ENCODE data around the gene HSPA6. TPM values are rescaled to one million over a fixed set of nuclear protein-coding genes. Genes with fewer than 3 reads are reported as not detected.
"Not testable (repeated sequence)": the region's sequence is repeated elsewhere in the genome, so short reads cannot be mapped to it uniquely, and the experiment has no call there.

The HSPA6 gene
- polyA plus RNA-seq, 1 donor (not counting 4 experiments of a cell fraction or from before 2014, with no cell fraction given) = 0.26 TPM

- dilution Hi-C loops (cut with MboI; ENCODE audit: extremely low pct_ligation_motif_present, low sequenced_read_pairs); DNase-seq (ENCODE audit: low read depth, low spot score): not testable (repeated sequence)
Observed at GRCh38 chr1:161560960-161561715, 36.8 kb downstream of the HSPA6 start.

DNA sequence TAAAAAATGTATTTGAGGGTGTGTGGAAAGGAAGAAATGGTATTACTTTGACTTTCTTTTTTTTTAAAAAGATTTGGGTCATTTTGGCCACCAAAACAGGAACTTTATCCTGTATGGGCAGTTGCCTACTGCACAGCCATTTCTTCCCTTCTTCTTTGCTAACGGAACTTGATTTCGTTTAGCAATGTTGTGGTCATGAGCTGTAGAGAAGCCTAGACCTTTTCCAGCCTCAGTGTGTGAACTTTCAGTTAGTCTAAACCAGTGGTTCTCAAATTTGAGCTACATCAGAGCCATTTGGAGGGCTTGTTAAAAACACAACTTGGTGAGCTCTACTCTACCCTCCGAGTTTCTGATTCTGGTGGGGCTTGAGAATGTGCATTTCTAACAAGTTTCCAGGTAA, 38.1 kb downstream of the HSPA6 start:
- H4K20me1 ChIP-seq (ENCODE audit: control insufficient read depth, extremely low read depth, insufficient read depth, low read length); H3K4me2 ChIP-seq (ENCODE audit: control insufficient read depth, extremely low read depth, insufficient read depth, low read depth, low read length); H3K27me3 ChIP-seq (ENCODE audit: control insufficient read depth, extremely low read depth, insufficient read depth, low read length); FAIRE-seq; H3K79me2 ChIP-seq (ENCODE audit: control insufficient read depth, insufficient read depth, low read length); H3K4me3 ChIP-seq (ENCODE audit: control insufficient read depth in 2 of 3, extremely low read depth in 1 of 3, insufficient read depth in 2 of 3, low read depth in 1 of 3, low read length in 3 of 3); H3K9ac ChIP-seq (ENCODE audit: control insufficient read depth, extremely low read depth, insufficient read depth, low read length); dilution Hi-C loops (cut with MboI; ENCODE audit: extremely low pct_ligation_motif_present, low sequenced_read_pairs); H3K27ac ChIP-seq (ENCODE audit: control insufficient read depth, insufficient read depth, low read length); H3K4me1 ChIP-seq (ENCODE audit: control insufficient read depth, extremely low read depth, insufficient read depth, low read length); H3K9me1 ChIP-seq (ENCODE audit: control insufficient read depth, extremely low read depth, insufficient read depth, low read length); H2AFZ ChIP-seq (ENCODE audit: control insufficient read depth, low read length); H3K9me3 ChIP-seq (ENCODE audit: control insufficient read depth, low read depth, low read length); H3K36me3 ChIP-seq (ENCODE audit: control insufficient read depth in 2 of 2, extremely low read depth in 1 of 2, insufficient read depth in 2 of 2, low read length in 2 of 2); DNase-seq (ENCODE audit: low read depth, low spot score): not testable (repeated sequence)

More at GRCh38 chr1:161560960-161561715, 36.8 kb downstream of the HSPA6 start:
- H3K36me3 ChIP-seq (ENCODE audit: control insufficient read depth in 2 of 2, extremely low read depth in 1 of 2, insufficient read depth in 2 of 2, low read length in 2 of 2); H3K9me1 ChIP-seq (ENCODE audit: control insufficient read depth, extremely low read depth, insufficient read depth, low read length); H3K9ac ChIP-seq (ENCODE audit: control insufficient read depth, extremely low read depth, insufficient read depth, low read length); H3K4me1 ChIP-seq (ENCODE audit: control insufficient read depth, extremely low read depth, insufficient read depth, low read length); H2AFZ ChIP-seq (ENCODE audit: control insufficient read depth, low read length); H3K27me3 ChIP-seq (ENCODE audit: control insufficient read depth, extremely low read depth, insufficient read depth, low read length); H3K4me2 ChIP-seq (ENCODE audit: control insufficient read depth, extremely low read depth, insufficient read depth, low read depth, low read length); H3K79me2 ChIP-seq (ENCODE audit: control insufficient read depth, insufficient read depth, low read length); FAIRE-seq; H4K20me1 ChIP-seq (ENCODE audit: control insufficient read depth, extremely low read depth, insufficient read depth, low read length); H3K9me3 ChIP-seq (ENCODE audit: control insufficient read depth, low read depth, low read length); H3K27ac ChIP-seq (ENCODE audit: control insufficient read depth, insufficient read depth, low read length); H3K4me3 ChIP-seq (ENCODE audit: control insufficient read depth in 2 of 3, extremely low read depth in 1 of 3, insufficient read depth in 2 of 3, low read depth in 1 of 3, low read length in 3 of 3): not testable (repeated sequence)

- H3K36me3 ChIP-seq (ENCODE audit: control insufficient read depth in 2 of 2, extremely low read depth in 1 of 2, insufficient read depth in 2 of 2, low read length in 2 of 2); H3K4me2 ChIP-seq (ENCODE audit: control insufficient read depth, extremely low read depth, insufficient read depth, low read depth, low read length); DNase-seq (ENCODE audit: low read depth, low spot score); H3K79me2 ChIP-seq (ENCODE audit: control insufficient read depth, insufficient read depth, low read length); H3K4me3 ChIP-seq (ENCODE audit: control insufficient read depth in 2 of 3, extremely low read depth in 1 of 3, insufficient read depth in 2 of 3, low read depth in 1 of 3, low read length in 3 of 3); H3K4me1 ChIP-seq (ENCODE audit: control insufficient read depth, extremely low read depth, insufficient read depth, low read length); H3K9me3 ChIP-seq (ENCODE audit: control insufficient read depth, low read depth, low read length); H3K9ac ChIP-seq (ENCODE audit: control insufficient read depth, extremely low read depth, insufficient read depth, low read length); H3K27ac ChIP-seq (ENCODE audit: control insufficient read depth, insufficient read depth, low read length); H4K20me1 ChIP-seq (ENCODE audit: control insufficient read depth, extremely low read depth, insufficient read depth, low read length); dilution Hi-C loops (cut with MboI; ENCODE audit: extremely low pct_ligation_motif_present, low sequenced_read_pairs); H2AFZ ChIP-seq (ENCODE audit: control insufficient read depth, low read length); H3K9me1 ChIP-seq (ENCODE audit: control insufficient read depth, extremely low read depth, insufficient read depth, low read length); FAIRE-seq; H3K27me3 ChIP-seq (ENCODE audit: control insufficient read depth, extremely low read depth, insufficient read depth, low read length): not testable (repeated sequence)
Observed at GRCh38 chr1:161563522-161563921, 39.2 kb downstream of the HSPA6 start.

- H3K9me1 ChIP-seq (ENCODE audit: control insufficient read depth, extremely low read depth, insufficient read depth, low read length); H3K79me2 ChIP-seq (ENCODE audit: control insufficient read depth, insufficient read depth, low read length); H4K20me1 ChIP-seq (ENCODE audit: control insufficient read depth, extremely low read depth, insufficient read depth, low read length); H3K4me3 ChIP-seq (ENCODE audit: control insufficient read depth in 2 of 3, extremely low read depth in 1 of 3, insufficient read depth in 2 of 3, low read depth in 1 of 3, low read length in 3 of 3); H3K4me1 ChIP-seq (ENCODE audit: control insufficient read depth, extremely low read depth, insufficient read depth, low read length); H3K36me3 ChIP-seq (ENCODE audit: control insufficient read depth in 2 of 2, extremely low read depth in 1 of 2, insufficient read depth in 2 of 2, low read length in 2 of 2); dilution Hi-C loops (cut with MboI; ENCODE audit: extremely low pct_ligation_motif_present, low sequenced_read_pairs); DNase-seq (ENCODE audit: low read depth, low spot score); H3K9ac ChIP-seq (ENCODE audit: control insufficient read depth, extremely low read depth, insufficient read depth, low read length); H3K27me3 ChIP-seq (ENCODE audit: control insufficient read depth, extremely low read depth, insufficient read depth, low read length); H3K9me3 ChIP-seq (ENCODE audit: control insufficient read depth, low read depth, low read length); H3K27ac ChIP-seq (ENCODE audit: control insufficient read depth, insufficient read depth, low read length): not testable (repeated sequence)
- Histone ChIP-seq H2AFZ (ENCODE audit: control insufficient read depth, low read length) (peak overlapping the region; percentile 58), H3K4me2 (ENCODE audit: control insufficient read depth, extremely low read depth, insufficient read depth, low read depth, low read length) (peak overlapping the region; percentile 37)
- FAIRE-seq = peak; percentile 23
Observed at GRCh38 chr1:161566602-161566960, 42.2 kb downstream of the HSPA6 start.

DNA sequence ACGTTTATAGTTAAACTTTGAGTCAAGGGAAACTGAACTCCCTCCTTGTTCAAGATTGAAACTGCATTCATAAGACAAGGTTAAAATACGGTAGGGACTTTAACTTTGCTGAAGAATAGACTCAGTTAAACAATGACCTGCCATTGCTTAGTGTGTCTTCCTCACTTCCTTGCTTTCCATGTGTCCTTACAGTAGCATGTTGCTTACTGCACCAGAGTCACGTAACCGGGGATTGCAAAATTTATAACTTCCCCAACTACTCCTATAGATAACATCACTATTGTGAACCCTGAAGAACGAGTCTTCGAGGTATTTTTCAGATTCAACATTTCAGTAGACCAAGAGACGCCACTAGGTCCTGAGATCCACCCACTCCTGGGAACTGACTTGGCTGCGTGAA, 47.4 kb downstream of the HSPA6 start:
- H4K20me1 ChIP-seq (ENCODE audit: control insufficient read depth, extremely low read depth, insufficient read depth, low read length); H3K36me3 ChIP-seq (ENCODE audit: control insufficient read depth in 2 of 2, extremely low read depth in 1 of 2, insufficient read depth in 2 of 2, low read length in 2 of 2); H3K79me2 ChIP-seq (ENCODE audit: control insufficient read depth, insufficient read depth, low read length); H3K27ac ChIP-seq (ENCODE audit: control insufficient read depth, insufficient read depth, low read length); H3K9me3 ChIP-seq (ENCODE audit: control insufficient read depth, low read depth, low read length); DNase-seq (ENCODE audit: low read depth, low spot score); H3K4me2 ChIP-seq (ENCODE audit: control insufficient read depth, extremely low read depth, insufficient read depth, low read depth, low read length); H3K9ac ChIP-seq (ENCODE audit: control insufficient read depth, extremely low read depth, insufficient read depth, low read length); dilution Hi-C loops (cut with MboI; ENCODE audit: extremely low pct_ligation_motif_present, low sequenced_read_pairs); H2AFZ ChIP-seq (ENCODE audit: control insufficient read depth, low read length); H3K4me3 ChIP-seq (ENCODE audit: control insufficient read depth in 2 of 3, extremely low read depth in 1 of 3, insufficient read depth in 2 of 3, low read depth in 1 of 3, low read length in 3 of 3); H3K27me3 ChIP-seq (ENCODE audit: control insufficient read depth, extremely low read depth, insufficient read depth, low read length); H3K9me1 ChIP-seq (ENCODE audit: control insufficient read depth, extremely low read depth, insufficient read depth, low read length); H3K4me1 ChIP-seq (ENCODE audit: control insufficient read depth, extremely low read depth, insufficient read depth, low read length): not testable (repeated sequence)
- FAIRE-seq = peak; percentile 51
